Endothelial cell of umbilical vein (primary cell): ENCODE data around the gene GJB1.

Experiments used
- CTCF ChIP-seq, 2 donors: IDR thresholded peaks; 1 replicate in 1 of 2; 2 replicates in 1 of 2; pipeline ENCODE4 v1.5.1; 2011; ENCODE audit warnings: low read length in 2 of 2, mild to moderate bottlenecking in 2 of 2, moderate library complexity in 2 of 2, control low read depth in 1 of 2, inconsistent platforms in 1 of 2, low read depth in 1 of 2; ENCODE audit not compliant: insufficient read depth in 1 of 2; ENCODE audit errors: extremely low read depth in 1 of 2
- EZH2 ChIP-seq: IDR thresholded peaks from 2 replicates; pipeline ENCODE4 v1.6.1; 2012; ENCODE audit warnings: borderline replicate concordance, low read depth, mild to moderate bottlenecking, moderate library complexity, low read length, inconsistent platforms; ENCODE audit not compliant: severe bottlenecking
- FOS ChIP-seq: IDR thresholded peaks from 2 replicates; pipeline ENCODE4 v1.6.1; 2011; ENCODE audit warnings: mild to moderate bottlenecking, low read length, moderate library complexity, borderline replicate concordance; ENCODE audit not compliant: insufficient read depth
- JUN ChIP-seq: IDR thresholded peaks from 2 replicates; pipeline ENCODE4 v1.6.1; 2011; ENCODE audit warnings: borderline replicate concordance, low read depth; ENCODE audit not compliant: insufficient read length, insufficient read depth
- MYC ChIP-seq: IDR thresholded peaks from one replicate; pipeline ENCODE4 v1.6.1; 2011; ENCODE audit warnings: mild to moderate bottlenecking, low read depth, low read length
- POLR2A ChIP-seq: IDR thresholded peaks from 2 replicates; pipeline ENCODE4 v1.6.1; 2012; ENCODE audit warnings: low read depth, mild to moderate bottlenecking, control low read depth, low read length
- POLR2AphosphoS5 ChIP-seq: IDR thresholded peaks from 2 replicates; pipeline ENCODE4 v1.6.1; 2012; ENCODE audit warnings: low read depth, mild to moderate bottlenecking, control low read depth, low read length, moderate library complexity; ENCODE audit not compliant: insufficient read depth
- TF ChIP-seq, protein P1 (sequence below): IDR thresholded peaks from 2 replicates; pipeline ENCODE4 v1.6.1; 2011; ENCODE audit not compliant: insufficient read depth, insufficient read length

DNA sequence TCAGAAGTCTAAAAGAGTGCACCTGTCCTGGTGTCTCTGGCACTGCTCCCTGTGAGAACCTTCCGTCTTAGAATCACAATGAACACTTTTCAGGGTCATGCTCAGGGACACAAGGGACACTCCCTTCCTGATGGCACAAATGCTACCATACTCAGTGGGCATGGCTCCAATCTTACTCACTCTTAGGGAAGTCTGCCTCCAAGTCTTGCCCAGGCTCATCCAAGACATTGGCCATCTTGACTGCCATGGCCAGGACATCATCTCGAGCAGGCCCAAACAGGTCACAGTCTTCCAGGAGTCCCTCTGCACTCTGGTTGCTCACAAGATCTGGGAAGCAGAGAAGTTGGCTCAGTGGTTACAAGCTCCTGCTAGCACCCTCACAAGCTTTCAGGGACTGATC, 22.1 kb downstream of the GJB1 start:
- TF ChIP-seq CTCF (IDR thresholded peaks at IDR 0.05; ENCODE audit: extremely low read depth in 1 of 2, insufficient read depth in 1 of 2, low read depth in 1 of 2, low read length in 2 of 2) (no peak), POLR2A (no peak), EZH2 (no peak), POLR2AphosphoS5 (no peak), MYC (no peak), FOS (no peak), JUN (no peak)
- TF ChIP-seq, protein P1, sequence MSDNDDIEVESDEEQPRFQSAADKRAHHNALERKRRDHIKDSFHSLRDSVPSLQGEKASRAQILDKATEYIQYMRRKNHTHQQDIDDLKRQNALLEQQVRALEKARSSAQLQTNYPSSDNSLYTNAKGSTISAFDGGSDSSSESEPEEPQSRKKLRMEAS = no peak
